Gastrocnemius medialis (tissue), 4 donors: ENCODE data around the gene NAA60. TPM values are rescaled to one million over a fixed set of nuclear protein-coding genes. Genes with fewer than 3 reads are reported as not detected.

Experiments used
- ATAC-seq, 2 donors: fragments of 150-250 bp; one replicate each; pipeline ENCODE4 v1.9.1; 2016
- DNase-seq, 2 donors: peaks; one replicate each; pipeline ENCODE4 v3.0.0-alpha.2; 2019
- H3K27ac ChIP-seq, 4 donors: fragments of 200-600 bp; sonication (generic); 1 replicate in 1 of 4; 2 replicates in 3 of 4; pipeline ENCODE4 v1.5.1; 2016 to 2018; ENCODE audit warnings: mild to moderate bottlenecking in 2 of 4, moderate library complexity in 1 of 4
- H3K27me3 ChIP-seq, 3 donors: fragments of 200-600 bp; sonication (generic) in 2 of 3; 1 replicate in 1 of 3; 2 replicates in 2 of 3; pipeline versions ENCODE4 v1.5.1 to v1.6.0; 2016 to 2019; ENCODE audit warnings: mild to moderate bottlenecking in 1 of 3, moderate library complexity in 1 of 3
- H3K36me3 ChIP-seq, 2 donors: fragments of 200-600 bp; sonication (generic) in 1 of 2; one replicate each; pipeline ENCODE4 v1.5.1; 2017 to 2018
- H3K4me1 ChIP-seq, 2 donors: fragments of 200-600 bp; sonication (generic) in 1 of 2; one replicate each; pipeline ENCODE4 v1.5.1; 2016 to 2017; ENCODE audit warnings: mild to moderate bottlenecking in 2 of 2
- H3K4me3 ChIP-seq, 4 donors: fragments of 200-600 bp; sonication (generic) in 3 of 4; 1 replicate in 1 of 4; 2 replicates in 3 of 4; pipeline ENCODE4 v1.5.1; 2016 to 2019; ENCODE audit warnings: mild to moderate bottlenecking in 2 of 4
- H3K9me3 ChIP-seq, 3 donors: fragments of 200-600 bp; sonication (generic) in 2 of 3; 1 replicate in 1 of 3; 2 replicates in 2 of 3; pipeline ENCODE4 v1.5.1; 2016 to 2019
- CTCF ChIP-seq, 5 experiments: fragments of 450-650 bp in 3 of 5; fragments of 200-600 bp in 2 of 5; sonication (generic) in 2 of 5; IDR thresholded peaks in 4 of 5; conservative IDR thresholded peaks in 1 of 5; 1 replicate in 4 of 5; 2 replicates in 1 of 5; pipeline ENCODE4 v1.5.1; 2016 to 2019; ENCODE audit warnings: antibody characterized with exemption in 5 of 5, mild to moderate bottlenecking in 3 of 5, moderate library complexity in 3 of 5
- POLR2A ChIP-seq, 2 donors: fragments of 450-650 bp; IDR thresholded peaks; one replicate each; pipeline ENCODE4 v1.6.1; 2017; ENCODE audit warnings: antibody characterized with exemption in 2 of 2, mild to moderate bottlenecking in 2 of 2, moderate library complexity in 2 of 2
- in situ Hi-C, 4 donors: fragments of 200-750 bp; cut with MboI; loops; one replicate each; pipeline versions ENCODE4 v1.15.0 to v1.8.0; 2017; ENCODE audit warnings: low sequenced_read_pairs in 4 of 4
- intact Hi-C: fragments of 100-400 bp; cut with DNase I; formaldehyde crosslinking; loops from one replicate; pipeline ENCODE4 v1.15.1; 2023; ENCODE audit warnings: low total_unique reads
- total RNA-seq, 4 donors: library from RNA; depleted of rRNA; stranded (reverse); fragments of >200 nt; gene quantifications; one replicate each; pipeline versions ENCODE4 v1.1.0 to v1.2.3, GENCODE V29; 2016

The NAA60 gene
- total RNA-seq, 4 donors from 2014 or later: 14.2 to 16.7 (median 15.4) TPM

- TF ChIP-seq POLR2A (IDR thresholded peaks at IDR 0.05): no peak
- no peak for TF ChIP-seq CTCF (IDR thresholded peaks at IDR 0.05 in 4 of 5, conservative IDR thresholded peaks at IDR 0.05 in 1 of 5)
- no peak for ATAC-seq
- Histone ChIP-seq H3K27me3 (no peaks in the 10 kb centered on the region), H3K4me3 (no peak overlapping the region), H3K27ac (peak overlapping the region; percentile 5 to 41 (median 24)), H3K36me3 (peaks cover 0 to 58% of the 10 kb centered on the region in 2 donors), H3K9me3 (no peaks in the 10 kb centered on the region), H3K4me1 (peaks cover 16 to 17% of the 10 kb centered on the region in 2 donors)
- in situ Hi-C loops: no loop called here
- peak in 1 of 2 donors; percentile 32 for DNase-seq
- intact Hi-C loops: no loop called here
Measured at GRCh38 chr16:3480901-3481695, 37.6 kb downstream of the NAA60 start.

GRCh38 chr16:3481696-3482658 lies 38.5 kb downstream of the NAA60 start:
- in situ Hi-C loops: no loop called here
- Histone ChIP-seq H3K36me3 (peaks cover 0 to 62% of the 10 kb centered on the region in 2 donors), H3K4me1 (peaks cover 8 to 14% of the 10 kb centered on the region in 2 donors), H3K4me3 (no peak overlapping the region), H3K9me3 (no peaks in the 10 kb centered on the region), H3K27ac (peak overlapping the region in 2 of 4 donors; percentile 10 to 30), H3K27me3 (no peaks in the 10 kb centered on the region)
- DNase-seq (no peak), ATAC-seq (no peak)
- TF ChIP-seq CTCF (IDR thresholded peaks at IDR 0.05 in 4 of 5, conservative IDR thresholded peaks at IDR 0.05 in 1 of 5) (no peak), POLR2A (IDR thresholded peaks at IDR 0.05) (no peak)
- intact Hi-C loops: no loop called here

GRCh38 chr16:3482659-3483241 lies 39.3 kb downstream of the NAA60 start:
- Histone ChIP-seq H3K9me3 (no peaks in the 10 kb centered on the region), H3K4me3 (no peak overlapping the region), H3K27ac (no peak overlapping the region), H3K36me3 (peaks cover 0 to 62% of the 10 kb centered on the region in 2 donors), H3K4me1 (peaks cover 8 to 14% of the 10 kb centered on the region in 2 donors), H3K27me3 (no peaks in the 10 kb centered on the region)
- ATAC-seq: no peak
- in situ Hi-C loops (no loop called here), intact Hi-C loops (no loop called here)
- TF ChIP-seq POLR2A (IDR thresholded peaks at IDR 0.05) (no peak), CTCF (IDR thresholded peaks at IDR 0.05 in 4 of 5, conservative IDR thresholded peaks at IDR 0.05 in 1 of 5) (no peak)
- no peak for DNase-seq

GRCh38 chr16:3484318-3485096 lies 41.0 kb downstream of the NAA60 start:
- H3K27ac ChIP-seq: no peak overlapping the region
- H3K4me3 ChIP-seq: no peak overlapping the region
- no peak for TF ChIP-seq CTCF (IDR thresholded peaks at IDR 0.05 in 4 of 5, conservative IDR thresholded peaks at IDR 0.05 in 1 of 5)
- TF ChIP-seq POLR2A (IDR thresholded peaks at IDR 0.05): no peak
- H3K4me1 ChIP-seq: peaks cover 0 to 9% of the 10 kb centered on the region in 2 donors
- peaks cover 0 to 60% of the 10 kb centered on the region in 2 donors for H3K36me3 ChIP-seq
- no peak for ATAC-seq
- H3K9me3 ChIP-seq: no peaks in the 10 kb centered on the region
- intact Hi-C loops: no loop called here
- in situ Hi-C loops: no loop called here
- DNase-seq: no peak
- H3K27me3 ChIP-seq: no peaks in the 10 kb centered on the region
